Neural cell (in vitro differentiated cells): ENCODE results near the gene RNU5D-1. TPM values are rescaled to one million over a fixed set of nuclear protein-coding genes. Genes with fewer than 3 reads are reported as not detected.

ENCODE experiments used
- H2AFZ ChIP-seq: fragments of 200-600, 300-800 bp; sonication (generic), shearing (Covaris generic); 2 replicates; pipeline ENCODE4 v1.6.0; 2014; ENCODE audit warnings: low read depth, mild to moderate bottlenecking, antibody characterized with exemption, low read length, moderate library complexity
- H3F3A ChIP-seq: fragments of 200-600 bp; shearing (Covaris generic); 2 replicates; pipeline ENCODE4 v1.6.1; 2016; ENCODE audit warnings: mild to moderate bottlenecking, moderate library complexity, mixed read lengths, antibody characterized with exemption, low read length; ENCODE audit not compliant: insufficient read depth, poor library complexity, severe bottlenecking
- H3K27ac ChIP-seq: fragments of 200-600, 300-800 bp; sonication (generic), shearing (Covaris generic); 2 replicates; pipeline ENCODE4 v1.5.1; 2014; ENCODE audit warnings: mild to moderate bottlenecking, low read length, moderate library complexity
- H3K27me3 ChIP-seq: fragments of 300-800, 200-600 bp; sonication (generic), shearing (Covaris generic); 2 replicates; pipeline ENCODE4 v1.6.0; 2014; ENCODE audit warnings: mild to moderate bottlenecking, low read depth, low read length, moderate library complexity; ENCODE audit not compliant: insufficient read depth
- H3K36me3 ChIP-seq: fragments of 300-800, 200-600 bp; sonication (generic), shearing (Covaris generic); 2 replicates; pipeline ENCODE4 v1.5.1; 2014; ENCODE audit warnings: mild to moderate bottlenecking, antibody characterized with exemption, low read length, moderate library complexity; ENCODE audit not compliant: insufficient read depth
- H3K4me2 ChIP-seq: fragments of 300-800, 200-600 bp; sonication (generic), shearing (Covaris generic); 2 replicates; pipeline ENCODE4 v1.6.0; 2014; ENCODE audit warnings: mild to moderate bottlenecking, low read length
- H3K4me3 ChIP-seq: fragments of 300-800, 200-600 bp; sonication (generic), shearing (Covaris generic); 2 replicates; pipeline ENCODE4 v1.5.1; 2014; ENCODE audit warnings: mild to moderate bottlenecking, low read length, moderate library complexity
- H3K79me2 ChIP-seq: fragments of 200-600 bp; shearing (Covaris generic); replicated peaks from 2 replicates; pipeline ENCODE4 v1.6.0; 2014; ENCODE audit warnings: mild to moderate bottlenecking, low read length, moderate library complexity; ENCODE audit not compliant: insufficient read depth
- H3K9ac ChIP-seq: fragments of 300-800, 200-600 bp; sonication (generic), shearing (Covaris generic); 2 replicates; pipeline ENCODE4 v1.6.1; 2016; ENCODE audit warnings: mild to moderate bottlenecking, low read length, mixed read lengths
- H3K9me2 ChIP-seq: fragments of 200-600 bp; shearing (Covaris generic); 2 replicates; pipeline ENCODE4 v1.6.1; 2016; ENCODE audit warnings: mild to moderate bottlenecking, low read length, mixed read lengths; ENCODE audit not compliant: insufficient read depth
- H3K9me3 ChIP-seq: fragments of 200-600, 300-800 bp; sonication (generic), shearing (Covaris generic); 2 replicates; pipeline ENCODE4 v1.6.1; 2016; ENCODE audit warnings: mild to moderate bottlenecking, mixed run types, low read length, moderate library complexity, mixed read lengths
- H4K20me1 ChIP-seq: fragments of 200-600 bp; shearing (Covaris generic); 2 replicates; pipeline ENCODE4 v1.6.1; 2016; ENCODE audit warnings: mild to moderate bottlenecking, mixed run types; ENCODE audit not compliant: insufficient read depth
- EP300 ChIP-seq: fragments of 450-650 bp; conservative IDR thresholded peaks from 2 replicates; pipeline ENCODE4 v1.6.1; 2014; ENCODE audit warnings: antibody characterized with exemption, mild to moderate bottlenecking, moderate library complexity; ENCODE audit not compliant: poor library complexity, severe bottlenecking
- EZH2 ChIP-seq: fragments of 200-600, 300-800 bp; shearing (Covaris generic), sonication (generic); IDR thresholded peaks from 2 replicates; pipeline ENCODE4 v1.6.1; 2014; ENCODE audit warnings: antibody characterized with exemption, low read length, borderline replicate concordance, mild to moderate bottlenecking; ENCODE audit not compliant: insufficient read depth, poor library complexity, severe bottlenecking
- MXI1 ChIP-seq: fragments of 450-650 bp; conservative IDR thresholded peaks from 2 replicates; pipeline ENCODE4 v1.6.1; 2014; ENCODE audit warnings: antibody characterized with exemption, mild to moderate bottlenecking; ENCODE audit not compliant: poor library complexity, severe bottlenecking
- POLR2AphosphoS5 ChIP-seq: IDR thresholded peaks from 2 replicates; pipeline ENCODE4 v1.6.1; 2012
- RAD21 ChIP-seq: fragments of 450-650 bp; conservative IDR thresholded peaks from 2 replicates; pipeline ENCODE4 v1.6.1; 2014; ENCODE audit warnings: antibody characterized with exemption, mild to moderate bottlenecking, moderate library complexity
- SMC3 ChIP-seq: fragments of 450-650 bp; conservative IDR thresholded peaks from 2 replicates; pipeline ENCODE4 v1.6.1; 2014; ENCODE audit warnings: antibody characterized with exemption, mild to moderate bottlenecking, moderate library complexity; ENCODE audit not compliant: poor library complexity
- TAF1 ChIP-seq: IDR thresholded peaks from 2 replicates; pipeline ENCODE4 v1.6.1; 2012; ENCODE audit warnings: low read depth
- polyA plus RNA-seq: library from polyadenylated mRNA; depleted of rRNA; stranded (reverse); fragments of >200 nt; gene quantifications from 2 replicates; pipeline ENCODE4 v1.2.3, GENCODE V29; 2014
- TF ChIP-seq, protein P1 (sequence below): IDR thresholded peaks from 2 replicates; pipeline ENCODE4 v1.6.1; 2012; ENCODE audit warnings: borderline replicate concordance
- TF ChIP-seq, protein P2 (sequence below): fragments of 450-650 bp; IDR thresholded peaks from 2 replicates; pipeline ENCODE4 v1.5.1; 2014; ENCODE audit warnings: antibody characterized with exemption, mild to moderate bottlenecking, moderate library complexity; ENCODE audit not compliant: poor library complexity, severe bottlenecking

The RNU5D-1 gene
- polyA plus RNA-seq, 1 donor from 2014 or later = not detected

DNA sequence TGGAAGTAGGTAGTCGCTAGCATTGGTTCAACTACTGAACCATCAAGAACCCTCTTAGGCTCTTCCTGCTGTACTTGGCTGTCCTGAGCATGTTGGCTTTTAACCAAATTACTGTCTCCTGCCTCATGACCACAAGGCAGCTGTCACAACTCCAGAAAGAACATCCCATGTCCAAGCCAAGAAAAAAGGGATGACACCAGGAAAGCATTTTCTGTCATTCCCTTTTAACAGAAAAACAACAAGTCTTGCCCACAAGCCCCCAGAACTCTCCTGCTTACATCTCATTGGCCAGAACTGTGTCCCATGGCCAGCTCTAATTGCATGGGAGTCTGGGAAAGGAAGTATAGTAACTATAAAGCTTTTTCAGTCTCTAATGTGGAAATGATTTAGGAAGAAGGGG, 2.4 kb upstream of the RNU5D-1 start:
- H3K9me2 ChIP-seq = no peaks in the 10 kb centered on the region
- H3K4me2 ChIP-seq = no peak overlapping the region
- H3K4me3 ChIP-seq = no peak overlapping the region
- no peaks in the 10 kb centered on the region for H3K36me3 ChIP-seq
- H3K79me2 ChIP-seq = no peaks in the 10 kb centered on the region
- H3F3A ChIP-seq = no peaks in the 10 kb centered on the region
- no peak overlapping the region for H3K9ac ChIP-seq
- no peaks in the 10 kb centered on the region for H4K20me1 ChIP-seq
- H2AFZ ChIP-seq = no peak overlapping the region
- no peaks in the 10 kb centered on the region for H3K9me3 ChIP-seq
- H3K27me3 ChIP-seq = no peaks in the 10 kb centered on the region
- no peak overlapping the region for H3K27ac ChIP-seq
- TF ChIP-seq, protein P1, sequence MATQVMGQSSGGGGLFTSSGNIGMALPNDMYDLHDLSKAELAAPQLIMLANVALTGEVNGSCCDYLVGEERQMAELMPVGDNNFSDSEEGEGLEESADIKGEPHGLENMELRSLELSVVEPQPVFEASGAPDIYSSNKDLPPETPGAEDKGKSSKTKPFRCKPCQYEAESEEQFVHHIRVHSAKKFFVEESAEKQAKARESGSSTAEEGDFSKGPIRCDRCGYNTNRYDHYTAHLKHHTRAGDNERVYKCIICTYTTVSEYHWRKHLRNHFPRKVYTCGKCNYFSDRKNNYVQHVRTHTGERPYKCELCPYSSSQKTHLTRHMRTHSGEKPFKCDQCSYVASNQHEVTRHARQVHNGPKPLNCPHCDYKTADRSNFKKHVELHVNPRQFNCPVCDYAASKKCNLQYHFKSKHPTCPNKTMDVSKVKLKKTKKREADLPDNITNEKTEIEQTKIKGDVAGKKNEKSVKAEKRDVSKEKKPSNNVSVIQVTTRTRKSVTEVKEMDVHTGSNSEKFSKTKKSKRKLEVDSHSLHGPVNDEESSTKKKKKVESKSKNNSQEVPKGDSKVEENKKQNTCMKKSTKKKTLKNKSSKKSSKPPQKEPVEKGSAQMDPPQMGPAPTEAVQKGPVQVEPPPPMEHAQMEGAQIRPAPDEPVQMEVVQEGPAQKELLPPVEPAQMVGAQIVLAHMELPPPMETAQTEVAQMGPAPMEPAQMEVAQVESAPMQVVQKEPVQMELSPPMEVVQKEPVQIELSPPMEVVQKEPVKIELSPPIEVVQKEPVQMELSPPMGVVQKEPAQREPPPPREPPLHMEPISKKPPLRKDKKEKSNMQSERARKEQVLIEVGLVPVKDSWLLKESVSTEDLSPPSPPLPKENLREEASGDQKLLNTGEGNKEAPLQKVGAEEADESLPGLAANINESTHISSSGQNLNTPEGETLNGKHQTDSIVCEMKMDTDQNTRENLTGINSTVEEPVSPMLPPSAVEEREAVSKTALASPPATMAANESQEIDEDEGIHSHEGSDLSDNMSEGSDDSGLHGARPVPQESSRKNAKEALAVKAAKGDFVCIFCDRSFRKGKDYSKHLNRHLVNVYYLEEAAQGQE = no peak
- TF ChIP-seq SMC3 (no peak), TAF1 (no peak), MXI1 (no peak), RAD21 (no peak), POLR2AphosphoS5 (no peak), EZH2 (no peak), EP300 (no peak)
- TF ChIP-seq, protein P2, sequence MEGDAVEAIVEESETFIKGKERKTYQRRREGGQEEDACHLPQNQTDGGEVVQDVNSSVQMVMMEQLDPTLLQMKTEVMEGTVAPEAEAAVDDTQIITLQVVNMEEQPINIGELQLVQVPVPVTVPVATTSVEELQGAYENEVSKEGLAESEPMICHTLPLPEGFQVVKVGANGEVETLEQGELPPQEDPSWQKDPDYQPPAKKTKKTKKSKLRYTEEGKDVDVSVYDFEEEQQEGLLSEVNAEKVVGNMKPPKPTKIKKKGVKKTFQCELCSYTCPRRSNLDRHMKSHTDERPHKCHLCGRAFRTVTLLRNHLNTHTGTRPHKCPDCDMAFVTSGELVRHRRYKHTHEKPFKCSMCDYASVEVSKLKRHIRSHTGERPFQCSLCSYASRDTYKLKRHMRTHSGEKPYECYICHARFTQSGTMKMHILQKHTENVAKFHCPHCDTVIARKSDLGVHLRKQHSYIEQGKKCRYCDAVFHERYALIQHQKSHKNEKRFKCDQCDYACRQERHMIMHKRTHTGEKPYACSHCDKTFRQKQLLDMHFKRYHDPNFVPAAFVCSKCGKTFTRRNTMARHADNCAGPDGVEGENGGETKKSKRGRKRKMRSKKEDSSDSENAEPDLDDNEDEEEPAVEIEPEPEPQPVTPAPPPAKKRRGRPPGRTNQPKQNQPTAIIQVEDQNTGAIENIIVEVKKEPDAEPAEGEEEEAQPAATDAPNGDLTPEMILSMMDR = no peak

DNA sequence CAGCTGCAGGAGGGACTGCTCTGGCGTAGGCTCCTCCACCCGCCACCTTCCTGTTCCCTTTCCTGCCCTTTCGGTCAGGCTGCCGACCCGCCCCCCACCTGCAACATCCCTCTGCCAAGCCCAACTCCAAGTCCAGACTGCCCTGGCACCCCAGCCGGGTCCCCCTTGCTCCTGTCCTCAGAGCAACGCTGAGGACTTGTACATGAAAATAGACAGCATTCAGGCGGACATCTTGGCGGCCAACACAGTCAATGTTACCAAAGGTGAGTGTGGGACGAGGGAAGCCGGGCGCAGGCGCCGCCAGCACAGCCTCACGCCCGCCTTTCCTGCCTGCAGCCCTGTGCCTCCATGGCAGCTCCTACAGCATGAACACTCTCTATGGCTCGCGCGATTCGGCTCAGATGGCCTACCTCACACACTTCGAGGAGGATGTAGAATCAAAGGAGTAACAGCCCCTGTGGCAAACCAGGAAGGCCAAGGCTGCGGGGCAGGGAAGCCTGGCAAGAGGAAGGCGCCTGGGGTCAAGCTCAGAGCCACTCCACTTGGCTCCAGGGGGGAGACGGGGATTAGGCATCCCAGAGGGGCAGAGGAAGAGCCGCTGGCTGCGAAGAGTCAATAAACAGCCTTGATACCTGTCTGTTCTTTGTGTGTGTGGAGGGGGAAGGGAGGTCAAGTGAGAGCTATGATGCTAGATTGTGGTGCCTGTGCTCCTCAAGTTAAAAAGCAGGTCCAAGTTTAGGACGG, 5.8 kb downstream of the RNU5D-1 start:
- Histone ChIP-seq H3K79me2 (no peaks in the 10 kb centered on the region), H3K9me2 (no peaks in the 10 kb centered on the region), H3K9ac (no peak overlapping the region), H4K20me1 (no peaks in the 10 kb centered on the region), H3F3A (no peaks in the 10 kb centered on the region), H3K9me3 (no peaks in the 10 kb centered on the region), H3K36me3 (no peaks in the 10 kb centered on the region), H3K4me3 (no peak overlapping the region), H2AFZ (no peak overlapping the region), H3K27ac (no peak overlapping the region), H3K4me2 (no peak overlapping the region), H3K27me3 (no peaks in the 10 kb centered on the region)
- no peak for TF ChIP-seq SMC3
